Panc1 (cell line): ENCODE results near the gene CDH15. TPM values are rescaled to one million over a fixed set of nuclear protein-coding genes. Genes with fewer than 3 reads are reported as not detected.

ENCODE experiments used
- ATAC-seq: fragments of 200-7000 bp; cut with Tn5 transposase; 2 replicates; pipeline ENCODE4 v1.9.1; 2020; ENCODE audit warnings: mild to moderate bottlenecking, moderate library complexity
- BruUV-seq: library from RNA; stranded (reverse); fragments of 400-500 nt; replicated peaks from 2 replicates; lab custom pipeline; 2021; lab: Mats Ljungman, UMichigan
- CTCF ChIA-PET: fragments of 300-600 bp; sonication (Branson Sonifier 250); formaldehyde crosslinking; loops from one replicate; lab custom pipeline; 2022; ENCODE audit warnings: antibody characterized with exemption; lab: Charles Lee
- POLR2A ChIA-PET: fragments of 300-600 bp; sonication (Branson Sonifier 250); formaldehyde crosslinking; loops from one replicate; lab custom pipeline; 2022; ENCODE audit warnings: antibody characterized with exemption; lab: Charles Lee
- DNase-seq: peaks from one replicate; pipeline ENCODE4 v3.0.0-alpha.2; 2010; ENCODE audit warnings: low read depth, low spot score
- H3K27ac ChIP-seq: 2 replicates; pipeline ENCODE4 v1.5.1; 2011; ENCODE audit warnings: mild to moderate bottlenecking, low read length, inconsistent platforms
- H3K27me3 ChIP-seq: fragments of 200-500 bp; sonication (Bioruptor generic); 2 replicates; pipeline ENCODE4 v1.6.0; 2014; ENCODE audit warnings: low read length, inconsistent platforms; ENCODE audit not compliant: control insufficient read depth, insufficient read depth
- H3K36me3 ChIP-seq: fragments of 200-500 bp; sonication (Bioruptor generic); 2 replicates; pipeline ENCODE4 v1.5.1; 2014; ENCODE audit warnings: inconsistent platforms, mild to moderate bottlenecking, low read length, moderate library complexity; ENCODE audit not compliant: control insufficient read depth, insufficient read depth
- H3K4me1 ChIP-seq: 2 replicates; pipeline ENCODE4 v1.5.1; 2011; ENCODE audit warnings: inconsistent platforms, mild to moderate bottlenecking, low read length, moderate library complexity; ENCODE audit not compliant: control insufficient read depth, insufficient read depth
- H3K4me3 ChIP-seq, 2 experiments: 2 replicates each; pipeline ENCODE4 v1.5.1; 2011 to 2012; ENCODE audit warnings: low read depth in 2 of 2, low read length in 2 of 2, mild to moderate bottlenecking in 2 of 2, inconsistent platforms in 1 of 2, moderate library complexity in 1 of 2
- H3K9me3 ChIP-seq: fragments of 200-500 bp; sonication (Bioruptor generic); 2 replicates; pipeline ENCODE4 v1.5.1; 2014; ENCODE audit warnings: low read depth, mild to moderate bottlenecking, inconsistent platforms, low read length, moderate library complexity; ENCODE audit not compliant: control insufficient read depth, insufficient read depth
- CTCF ChIP-seq: fragments of 450-650 bp; IDR thresholded peaks from 2 replicates; pipeline ENCODE4 v1.5.1; 2017; ENCODE audit warnings: mild to moderate bottlenecking
- POLR2AphosphoS5 ChIP-seq: IDR thresholded peaks from 2 replicates; pipeline ENCODE4 v1.6.1; 2012; ENCODE audit warnings: mild to moderate bottlenecking, low read depth, low read length, moderate library complexity
- REST ChIP-seq, 2 experiments: IDR thresholded peaks; 2 replicates each; pipeline ENCODE4 v1.6.1; 2011 to 2012; ENCODE audit warnings: low read depth in 2 of 2, control low read depth in 1 of 2, low read length in 1 of 2, mild to moderate bottlenecking in 1 of 2, moderate library complexity in 1 of 2; ENCODE audit not compliant: insufficient read depth in 1 of 2
- SIN3A ChIP-seq: IDR thresholded peaks from 2 replicates; pipeline ENCODE4 v1.6.1; 2012; ENCODE audit warnings: low read depth, mild to moderate bottlenecking, low read length, moderate library complexity, borderline replicate concordance; ENCODE audit not compliant: insufficient read depth
- TCF7L2 ChIP-seq: IDR thresholded peaks from 2 replicates; pipeline ENCODE4 v1.6.1; 2011; ENCODE audit warnings: mild to moderate bottlenecking, low read depth, low read length, inconsistent platforms
- in situ Hi-C: cut with HindIII; loops from 2 replicates; pipeline ENCODE4 v1.10.0; 2016; ENCODE audit warnings: low sequenced_read_pairs, low pct_unique_long_range_greater_than_20kb
- intact Hi-C: fragments of 100-400 bp; cut with micrococcal nuclease; formaldehyde crosslinking; loops from one replicate; pipeline ENCODE4 v1.10.0; 2022; ENCODE audit not compliant: unreplicated experiment
- total RNA-seq: library from RNA; stranded (reverse); gene quantifications from one replicate; pipeline ENCODE4 v1.2.1, GENCODE V29; 2021; ENCODE audit not compliant: unreplicated experiment

CDH15 gene
- total RNA-seq, 1 experiment from 2014 or later, result 0.51 TPM

GRCh38 chr16:89190150-89190958 is 18.8 kb downstream of the CDH15 start:
- H3K9me3 ChIP-seq, result no peaks in the 10 kb centered on the region
- intact Hi-C loops (no loop called here), in situ Hi-C loops (no loop called here)
- no peak overlapping the region for H3K27ac ChIP-seq
- BruUV-seq, result no TSS peak
- no peak for TF ChIP-seq CTCF
- TF ChIP-seq TCF7L2, result no peak
- TF ChIP-seq REST (IDR thresholded peaks at IDR 0.05; ENCODE audit: insufficient read depth in 1 of 2, low read depth in 2 of 2, low read length in 1 of 2), result no peak
- TF ChIP-seq SIN3A, result no peak
- TF ChIP-seq POLR2AphosphoS5, result no peak
- no peak for ATAC-seq
- ChIA-PET POLR2A (no interaction called here), CTCF (no interaction called here)
- DNase-seq, result no peak
- H3K36me3 ChIP-seq, result no peaks in the 10 kb centered on the region; the same call in 1 of the 2 replicates
- H3K4me1 ChIP-seq, result no peaks in the 10 kb centered on the region
- H3K27me3 ChIP-seq, result no peaks in the 10 kb centered on the region
- no peak overlapping the region for H3K4me3 ChIP-seq

- Histone ChIP-seq H3K27me3 (no peaks in the 10 kb centered on the region), H3K4me1 (no peaks in the 10 kb centered on the region), H3K27ac (no peak overlapping the region), H3K36me3 (no peaks in the 10 kb centered on the region; the same call in 1 of the 2 replicates), H3K9me3 (no peaks in the 10 kb centered on the region), H3K4me3 (no peak overlapping the region)
- intact Hi-C loops, result no loop called here
- ATAC-seq (no peak), DNase-seq (no peak)
- POLR2A ChIA-PET, result no interaction called here
- CTCF ChIA-PET, result no interaction called here
- BruUV-seq, result no TSS peak
- in situ Hi-C loops, result no loop called here
- TF ChIP-seq CTCF (no peak), TCF7L2 (no peak), SIN3A (no peak), POLR2AphosphoS5 (no peak), REST (IDR thresholded peaks at IDR 0.05; ENCODE audit: insufficient read depth in 1 of 2, low read depth in 2 of 2, low read length in 1 of 2) (no peak)
Measured at GRCh38 chr16:89191033-89191900, 19.7 kb downstream of the CDH15 start.
